ENCODE data around the gene RMI1.

DNA sequence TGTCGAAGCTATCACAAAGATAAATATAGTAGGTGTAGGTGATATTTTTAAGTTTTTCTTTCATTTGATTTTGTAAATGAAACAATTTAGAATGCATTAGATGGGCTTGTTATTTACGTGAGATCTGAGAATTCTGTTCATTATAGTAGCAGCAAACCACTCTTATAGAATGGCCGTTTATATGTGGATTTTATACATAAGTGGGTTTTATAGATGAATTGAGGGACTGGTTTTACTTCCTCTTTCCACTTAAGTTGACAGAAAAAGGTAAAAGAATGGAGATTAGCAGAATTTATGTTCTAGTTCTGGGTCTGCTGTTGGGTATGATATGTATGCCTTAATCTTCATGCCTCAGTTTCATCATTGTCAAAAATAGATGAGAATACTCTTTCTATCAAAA, 5.6 kb downstream of the RMI1 start:
- TF ChIP-seq, protein P1, sequence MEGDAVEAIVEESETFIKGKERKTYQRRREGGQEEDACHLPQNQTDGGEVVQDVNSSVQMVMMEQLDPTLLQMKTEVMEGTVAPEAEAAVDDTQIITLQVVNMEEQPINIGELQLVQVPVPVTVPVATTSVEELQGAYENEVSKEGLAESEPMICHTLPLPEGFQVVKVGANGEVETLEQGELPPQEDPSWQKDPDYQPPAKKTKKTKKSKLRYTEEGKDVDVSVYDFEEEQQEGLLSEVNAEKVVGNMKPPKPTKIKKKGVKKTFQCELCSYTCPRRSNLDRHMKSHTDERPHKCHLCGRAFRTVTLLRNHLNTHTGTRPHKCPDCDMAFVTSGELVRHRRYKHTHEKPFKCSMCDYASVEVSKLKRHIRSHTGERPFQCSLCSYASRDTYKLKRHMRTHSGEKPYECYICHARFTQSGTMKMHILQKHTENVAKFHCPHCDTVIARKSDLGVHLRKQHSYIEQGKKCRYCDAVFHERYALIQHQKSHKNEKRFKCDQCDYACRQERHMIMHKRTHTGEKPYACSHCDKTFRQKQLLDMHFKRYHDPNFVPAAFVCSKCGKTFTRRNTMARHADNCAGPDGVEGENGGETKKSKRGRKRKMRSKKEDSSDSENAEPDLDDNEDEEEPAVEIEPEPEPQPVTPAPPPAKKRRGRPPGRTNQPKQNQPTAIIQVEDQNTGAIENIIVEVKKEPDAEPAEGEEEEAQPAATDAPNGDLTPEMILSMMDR (IDR thresholded peaks at IDR 0.05 in 4 of 5, conservative IDR thresholded peaks at IDR 0.05 in 1 of 5): no peak
- no peak for TF ChIP-seq POLR2A (IDR thresholded peaks at IDR 0.05)

Data from gastrocnemius medialis (tissue), 4 donors.